Head of caudate nucleus (tissue), 42 donors: Measurements from ENCODE around the gene PDXDC1.
"Not testable (repeated sequence)": the region's sequence is repeated elsewhere in the genome, so short reads cannot be mapped to it uniquely, and the experiment has no call there.

ENCODE experiments used
- DNase-seq, 42 donors: peaks; one replicate each; pipeline versions ENCODE4 v3.0.0 to v3.0.0-alpha.2; 2020 to 2021; ENCODE audit warnings: mixed read lengths in 7 of 42
- intact Hi-C: fragments of 100-400 bp; cut with DNase I; formaldehyde crosslinking; loops from one replicate; pipeline ENCODE4 v1.15.0; 2022

PDXDC1 gene

DNA sequence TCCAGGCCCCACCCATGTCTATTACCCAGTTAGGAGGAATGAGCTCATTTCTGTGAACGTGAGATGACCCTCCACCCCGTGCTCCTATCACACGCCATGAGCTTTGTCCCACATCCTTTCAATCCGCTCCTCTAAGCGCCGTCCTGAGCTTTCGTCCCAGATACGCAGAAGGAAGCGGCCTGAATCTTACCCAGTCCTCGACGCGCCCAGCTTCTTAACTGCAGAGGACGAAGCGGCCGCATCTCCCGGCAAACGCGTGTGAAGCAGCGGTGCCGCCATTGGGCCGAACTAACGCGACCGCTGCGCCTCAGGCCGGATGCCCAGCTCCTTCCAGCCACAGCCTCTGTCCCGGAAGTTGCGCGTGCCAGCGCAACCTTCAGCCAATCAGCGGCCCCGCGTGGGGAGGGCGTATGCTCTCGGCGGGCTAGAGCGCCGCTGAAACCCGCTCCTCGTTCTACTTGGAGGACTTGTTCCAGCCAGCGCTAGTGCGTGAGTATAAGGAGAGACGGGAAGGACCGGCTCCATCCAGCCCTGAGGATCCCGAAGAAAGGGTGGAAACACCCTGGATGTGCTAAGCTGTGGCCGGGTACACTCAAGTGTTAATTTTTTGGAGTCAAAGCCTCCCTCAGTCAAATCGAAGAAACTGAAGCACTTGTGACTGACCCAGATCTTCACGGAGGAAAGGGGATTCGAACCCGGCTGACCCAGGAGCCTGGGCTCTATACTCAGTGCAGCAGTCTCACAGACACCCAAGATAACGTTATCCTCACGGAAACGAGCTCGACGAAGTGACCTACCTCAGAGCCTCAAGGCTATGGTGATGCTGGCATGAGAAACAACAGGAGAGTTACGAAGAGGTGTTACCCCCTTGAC lies 119.4 kb downstream of the PDXDC1 start, which contains the start of gene RRN3:
Gene RRN3 (minus strand): TSS at position 318 of the 873 bp plus-strand sequence. CDS start 39 bp downstream, at position 279.
- DNase-seq: peak; percentile 87 to 97 (median 94)
- intact Hi-C loops: not testable (repeated sequence)

DNA sequence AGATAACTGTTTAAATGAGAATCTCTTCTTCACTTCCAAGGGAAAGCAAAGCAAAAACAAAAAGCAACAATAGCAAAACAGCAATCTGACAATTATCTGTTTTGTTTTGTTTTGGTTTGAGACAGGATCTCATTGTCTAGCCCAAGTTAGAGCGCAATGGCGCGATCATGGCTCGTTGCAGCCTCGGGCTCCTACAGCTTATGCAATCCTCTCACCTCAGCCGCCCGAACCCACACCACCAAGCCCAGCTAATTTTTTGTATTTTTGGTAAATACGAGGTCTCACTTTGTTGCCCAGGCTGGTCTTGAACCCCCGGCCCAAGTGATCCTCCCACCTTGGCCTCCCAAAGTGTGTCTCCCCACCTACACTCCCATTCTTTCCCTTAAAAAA lies 121.8 kb downstream of the PDXDC1 start:
- DNase-seq, intact Hi-C loops: not testable (repeated sequence)

DNA sequence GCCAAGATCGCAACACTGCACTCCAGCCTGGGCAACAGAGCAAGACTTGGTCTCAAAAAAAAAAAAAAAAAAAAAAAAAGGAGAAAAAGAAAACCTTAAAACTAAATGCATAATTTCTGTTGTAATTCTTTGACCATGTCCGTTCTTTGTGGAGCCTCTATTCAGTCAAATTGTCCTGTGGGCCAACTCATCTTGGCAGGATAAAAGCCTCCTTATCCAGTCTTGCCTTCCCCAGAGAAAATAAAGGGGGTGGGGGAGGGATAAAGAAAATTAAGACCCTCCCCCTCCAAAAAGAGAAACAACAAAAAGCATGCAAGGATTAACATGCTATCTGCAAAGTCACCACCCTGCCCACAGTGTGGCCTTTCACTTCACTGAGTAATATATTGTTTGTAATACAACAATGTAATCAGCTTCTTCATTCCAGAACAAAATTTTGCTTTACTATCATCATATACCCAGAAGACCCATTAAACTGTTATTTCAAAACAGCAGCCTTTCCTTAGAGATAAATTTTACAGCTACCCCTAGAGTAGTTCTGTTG lies 124.6 kb downstream of the PDXDC1 start:
- intact Hi-C loops, DNase-seq: not testable (repeated sequence)

DNA sequence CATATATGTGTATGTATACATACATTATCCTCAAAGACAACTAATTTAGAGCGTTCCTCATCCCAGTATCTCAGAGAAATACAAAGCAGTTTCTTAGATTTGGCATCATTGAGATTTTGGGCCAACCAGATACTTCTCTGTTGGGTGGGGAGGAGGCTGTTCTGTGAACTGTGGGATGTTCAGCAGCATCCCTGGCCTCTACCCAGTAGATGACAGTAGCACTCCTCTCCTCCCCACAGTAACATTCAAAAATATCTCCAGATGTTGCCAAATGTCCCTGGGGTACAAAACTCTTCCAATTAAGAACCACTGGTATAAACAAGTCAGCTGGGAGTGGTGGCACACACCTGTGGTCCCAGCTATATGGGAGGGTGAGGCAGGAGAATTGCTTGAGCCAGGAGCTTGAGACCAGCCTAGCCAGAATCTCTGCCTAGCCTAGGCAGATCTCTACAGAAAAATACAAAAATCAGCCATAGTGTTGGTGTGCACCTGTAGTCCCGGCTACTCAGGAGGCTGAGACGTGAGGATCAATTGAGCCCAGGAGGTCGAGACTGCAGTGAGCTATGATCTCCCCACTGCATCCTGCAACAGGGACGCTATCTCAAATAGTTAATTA lies 125.7 kb downstream of the PDXDC1 start:
- intact Hi-C loops, DNase-seq: not testable (repeated sequence)

DNA sequence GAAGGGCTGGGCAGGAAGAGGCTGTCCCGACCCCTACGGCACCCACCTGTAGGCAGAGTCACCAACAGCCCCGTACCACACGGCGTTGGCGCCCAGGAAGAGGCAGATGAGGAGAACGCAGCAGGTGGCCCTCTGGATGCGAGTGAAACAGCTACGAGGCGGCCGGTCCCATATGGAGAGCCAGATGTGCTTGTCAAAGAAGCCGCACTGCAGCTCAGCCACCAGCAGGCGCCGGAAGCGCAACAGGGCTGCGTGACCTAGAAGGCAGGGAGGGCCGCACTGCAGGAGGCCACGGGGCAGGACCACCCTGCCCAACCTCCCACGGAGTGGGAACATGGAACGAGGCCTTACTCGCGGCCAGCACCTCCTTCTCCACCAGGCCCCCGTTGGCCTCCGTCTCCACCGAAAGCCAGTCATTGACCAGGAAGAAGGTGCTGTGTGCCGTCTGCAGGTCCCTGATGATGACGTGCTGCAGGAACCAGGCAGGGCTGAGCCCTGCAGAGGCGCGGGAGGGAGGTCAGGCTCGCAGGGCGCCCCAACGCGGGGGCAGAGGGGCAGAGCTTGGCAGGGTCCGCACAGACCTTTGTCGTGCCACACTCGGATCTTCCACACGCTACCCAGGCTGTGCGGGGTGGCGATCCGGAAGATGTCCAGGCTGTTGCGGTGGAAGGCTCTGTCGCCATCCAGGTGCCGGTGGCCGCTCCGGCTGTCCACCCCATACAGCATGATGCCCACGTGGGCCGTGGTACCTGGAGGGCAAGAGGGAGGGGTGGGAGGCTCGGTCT lies 153.0 kb downstream of the PDXDC1 start:
- intact Hi-C loops, DNase-seq: not testable (repeated sequence)

DNA sequence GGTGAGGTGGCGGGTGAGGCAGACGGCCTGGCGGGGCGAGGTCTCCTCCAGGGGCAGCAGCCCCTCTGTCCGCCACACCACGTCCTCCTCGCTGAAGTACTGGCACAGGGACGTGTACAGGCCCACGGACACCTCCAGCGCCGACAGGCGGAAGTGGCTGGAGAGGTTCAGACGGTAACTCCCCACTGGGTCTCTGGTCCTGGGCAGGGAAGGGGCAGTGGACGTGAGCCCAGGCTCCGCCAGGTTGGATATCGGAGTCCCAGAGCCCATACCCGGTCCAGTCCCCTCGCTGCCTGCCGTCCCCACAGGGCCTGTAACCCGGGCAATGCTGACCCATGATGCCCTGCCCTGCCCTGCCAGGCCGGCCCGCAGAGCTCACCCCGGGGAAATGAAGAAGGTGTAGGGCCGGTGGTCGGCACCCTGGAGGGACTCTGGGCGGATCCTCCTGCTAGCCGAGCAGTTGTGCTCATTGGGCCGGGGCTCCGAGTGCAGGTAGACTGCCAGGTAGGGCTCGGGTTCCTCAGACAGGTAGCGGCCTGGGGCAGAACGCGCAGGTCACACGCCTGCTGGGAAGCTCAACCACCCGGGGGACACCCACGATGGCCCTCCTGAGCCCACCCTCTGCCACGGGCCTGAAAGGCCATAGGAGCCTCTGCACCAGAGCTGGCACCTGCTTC lies 155.6 kb downstream of the PDXDC1 start:
- DNase-seq, intact Hi-C loops: not testable (repeated sequence)

DNA sequence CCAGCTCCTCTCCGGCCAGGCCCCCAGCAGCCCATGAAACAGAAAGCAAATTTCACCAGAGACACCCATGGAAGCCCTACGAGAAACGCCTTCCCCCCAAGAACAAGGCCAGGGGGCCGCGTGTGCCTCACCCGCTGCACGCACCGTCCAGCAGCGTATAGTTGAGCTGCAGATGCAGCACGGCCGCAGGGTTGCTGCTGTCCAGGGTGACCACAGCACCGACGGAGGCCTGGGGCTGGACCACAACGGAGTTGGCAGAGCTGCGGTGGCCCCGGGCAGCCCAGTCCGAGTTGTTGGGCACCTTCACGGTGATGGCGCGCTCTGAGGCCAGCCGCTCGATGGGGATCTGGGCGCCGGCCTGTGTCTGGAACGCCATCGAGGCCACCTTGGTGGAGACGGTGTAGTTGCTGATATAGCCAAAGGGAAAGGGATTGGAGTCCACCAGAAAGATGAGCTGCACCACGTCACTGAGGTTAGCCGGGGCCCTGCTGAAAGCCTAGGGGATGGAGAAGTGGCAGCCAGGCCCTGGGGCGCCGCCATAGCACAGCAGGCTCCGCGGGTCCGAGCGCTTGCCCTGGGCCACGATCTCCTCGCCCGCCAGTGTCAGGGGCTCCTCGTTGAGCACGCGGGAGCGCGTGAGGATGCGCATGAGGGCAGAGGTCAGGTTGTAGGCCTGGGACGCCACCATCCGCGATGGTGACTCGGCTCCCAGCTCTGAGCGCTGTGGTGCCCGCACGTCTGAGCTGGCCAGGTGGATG lies 156.3 kb downstream of the PDXDC1 start:
- DNase-seq, intact Hi-C loops: not testable (repeated sequence)

DNA sequence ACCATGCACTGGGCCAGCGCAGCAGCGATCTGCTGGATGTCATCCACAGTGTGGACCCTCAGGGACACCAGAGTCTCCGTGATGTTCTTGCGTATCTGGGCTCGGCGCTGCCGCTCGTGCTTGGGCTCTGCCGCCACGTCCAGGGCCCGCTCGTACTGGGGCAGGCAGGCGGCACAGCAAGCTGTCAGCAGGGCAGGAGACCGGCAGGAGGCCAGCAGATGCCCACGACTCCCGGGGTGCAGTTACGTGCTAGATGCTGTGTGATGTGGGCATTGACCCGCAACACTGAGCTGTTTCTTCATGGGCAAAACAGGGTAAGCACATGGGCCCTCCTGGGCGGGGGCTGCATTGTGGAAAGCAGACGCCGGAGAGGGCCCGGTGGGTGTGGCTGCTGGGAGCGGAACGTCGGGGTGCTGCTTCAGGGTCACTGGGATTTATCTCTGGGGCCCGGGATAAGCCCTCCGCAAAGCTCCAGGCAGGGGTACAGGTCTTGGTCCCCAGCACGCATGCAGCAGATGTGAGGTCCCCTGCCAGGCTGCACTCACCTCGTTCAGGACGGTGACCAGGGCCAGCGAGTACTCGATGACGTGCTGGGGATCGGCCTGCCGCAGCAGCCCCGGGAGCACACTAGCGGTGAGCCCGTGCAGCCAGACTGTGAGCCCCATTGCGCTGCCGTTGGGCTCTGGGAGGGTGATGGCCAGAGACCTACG lies 158.0 kb downstream of the PDXDC1 start:
- DNase-seq, intact Hi-C loops: not testable (repeated sequence)

DNA sequence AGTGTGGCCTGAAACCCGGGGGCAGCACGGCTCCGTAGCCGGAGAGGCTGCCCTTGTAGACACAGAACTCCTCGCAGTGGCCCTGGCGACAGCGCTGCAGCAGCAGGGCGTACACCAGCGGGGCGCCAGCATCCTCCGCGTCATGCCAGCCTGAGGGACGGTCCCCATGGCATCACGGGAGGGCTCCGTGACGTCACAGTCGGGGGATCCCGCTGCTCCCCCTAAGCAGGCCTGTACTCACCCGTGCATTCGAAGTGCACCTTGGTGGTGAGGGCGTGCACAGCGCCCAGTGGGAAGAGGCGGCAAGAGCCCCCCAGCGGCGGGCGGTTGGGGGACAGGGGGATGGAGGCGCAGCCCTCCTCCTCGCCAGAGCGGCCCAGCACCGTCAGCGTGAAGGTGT lies 158.7 kb downstream of the PDXDC1 start:
- DNase-seq: not testable (repeated sequence)

DNA sequence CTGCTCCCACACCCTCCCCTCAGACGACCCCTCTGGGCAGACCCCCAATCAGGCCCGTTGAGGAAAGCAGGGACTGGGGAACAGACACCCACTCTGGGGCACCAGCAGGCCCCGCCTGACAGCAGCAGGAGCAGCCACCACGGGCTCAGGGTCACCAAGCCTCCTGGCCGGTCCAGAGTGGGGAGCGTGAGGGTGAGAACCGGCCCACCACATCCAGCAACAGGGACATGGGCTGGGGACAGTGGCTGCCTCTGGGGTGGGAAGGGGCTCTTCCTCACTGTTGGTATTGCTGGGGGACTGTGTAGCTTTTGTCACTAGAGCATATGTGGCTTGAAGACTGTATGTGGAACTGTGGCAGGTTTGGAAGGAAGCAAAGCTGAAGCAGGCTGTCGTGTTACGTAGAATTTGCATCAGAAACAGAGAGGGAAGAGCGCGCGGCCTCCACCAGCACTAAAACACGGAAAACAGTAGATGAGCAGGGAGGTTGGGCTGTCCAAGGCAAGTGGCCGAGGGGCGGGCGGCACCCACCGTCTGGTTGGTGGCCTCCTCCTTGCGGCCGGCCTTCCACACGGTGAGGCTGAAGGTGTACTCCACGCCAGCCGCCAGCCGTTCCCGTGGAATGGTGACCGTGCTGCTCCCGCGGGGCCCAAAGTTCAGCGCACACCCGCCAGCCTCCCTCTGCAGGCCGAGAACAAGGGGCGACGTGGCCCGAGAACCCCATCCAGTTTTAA lies 160.1 kb downstream of the PDXDC1 start:
- DNase-seq, intact Hi-C loops: not testable (repeated sequence)

More for the DNA sequence above, 158.7 kb downstream of the PDXDC1 start:
- intact Hi-C loops: not testable (repeated sequence)

DNA sequence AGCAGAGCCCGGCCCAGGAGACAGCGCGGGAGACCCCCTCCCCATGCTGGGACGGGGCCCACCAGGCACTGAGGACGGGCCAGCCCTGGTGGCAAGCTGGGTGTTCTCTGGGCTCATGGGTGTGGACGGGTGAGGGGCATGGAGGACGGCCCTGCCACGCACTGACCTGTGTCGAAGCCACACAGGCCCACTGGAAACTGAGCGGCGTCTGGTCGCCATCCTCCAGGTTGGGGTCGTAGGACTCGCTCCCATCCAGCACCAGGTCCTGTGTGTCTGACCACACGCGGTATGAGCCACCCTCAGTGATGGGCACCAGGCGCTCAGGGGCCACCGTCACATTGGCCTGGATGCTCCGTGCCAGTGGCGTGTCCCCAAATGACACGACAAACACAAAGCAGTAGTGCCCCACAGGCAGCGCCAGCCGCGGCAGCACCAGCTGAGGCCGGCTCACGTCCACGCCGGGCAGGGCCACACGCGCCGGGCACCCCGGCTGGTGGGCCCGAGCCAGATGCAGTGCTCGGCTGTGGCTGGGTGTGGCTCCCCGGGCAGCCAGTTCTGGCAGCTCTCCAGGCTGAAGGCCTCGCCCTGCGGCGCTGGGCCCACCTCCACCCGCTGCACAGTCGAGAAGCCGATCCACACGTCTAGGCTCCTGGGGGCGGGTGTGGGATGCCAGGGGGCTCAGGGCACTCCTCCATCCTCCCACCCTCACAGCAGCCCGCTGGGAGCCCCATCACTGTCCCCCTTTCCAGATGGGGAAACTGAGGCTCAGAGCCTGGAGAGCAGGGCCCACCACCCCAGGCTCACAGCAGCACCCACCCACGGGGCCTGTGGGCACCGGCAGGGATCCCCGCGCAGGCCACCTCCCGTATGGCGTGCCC lies 160.9 kb downstream of the PDXDC1 start:
- intact Hi-C loops, DNase-seq: not testable (repeated sequence)

DNA sequence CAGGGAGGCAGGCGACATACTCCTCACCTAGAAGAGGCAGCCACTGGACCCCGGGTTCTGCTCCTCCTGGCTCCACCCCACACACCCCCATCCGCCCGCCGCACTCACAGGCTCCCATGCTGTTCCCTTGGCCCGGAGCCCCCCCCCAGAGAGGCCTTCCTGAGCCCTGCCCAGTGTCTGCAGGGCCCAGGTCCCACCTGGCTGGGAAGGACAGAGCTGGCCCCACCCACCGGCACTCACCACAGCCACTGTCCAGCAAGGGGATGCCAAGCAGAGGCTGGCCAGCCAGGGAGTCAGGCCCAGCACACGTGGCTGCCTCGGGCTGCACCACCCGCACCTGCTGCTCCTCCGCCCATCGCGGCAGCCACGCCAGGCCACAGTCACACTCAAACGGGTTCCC lies 162.7 kb downstream of the PDXDC1 start:
- intact Hi-C loops, DNase-seq: not testable (repeated sequence)

DNA sequence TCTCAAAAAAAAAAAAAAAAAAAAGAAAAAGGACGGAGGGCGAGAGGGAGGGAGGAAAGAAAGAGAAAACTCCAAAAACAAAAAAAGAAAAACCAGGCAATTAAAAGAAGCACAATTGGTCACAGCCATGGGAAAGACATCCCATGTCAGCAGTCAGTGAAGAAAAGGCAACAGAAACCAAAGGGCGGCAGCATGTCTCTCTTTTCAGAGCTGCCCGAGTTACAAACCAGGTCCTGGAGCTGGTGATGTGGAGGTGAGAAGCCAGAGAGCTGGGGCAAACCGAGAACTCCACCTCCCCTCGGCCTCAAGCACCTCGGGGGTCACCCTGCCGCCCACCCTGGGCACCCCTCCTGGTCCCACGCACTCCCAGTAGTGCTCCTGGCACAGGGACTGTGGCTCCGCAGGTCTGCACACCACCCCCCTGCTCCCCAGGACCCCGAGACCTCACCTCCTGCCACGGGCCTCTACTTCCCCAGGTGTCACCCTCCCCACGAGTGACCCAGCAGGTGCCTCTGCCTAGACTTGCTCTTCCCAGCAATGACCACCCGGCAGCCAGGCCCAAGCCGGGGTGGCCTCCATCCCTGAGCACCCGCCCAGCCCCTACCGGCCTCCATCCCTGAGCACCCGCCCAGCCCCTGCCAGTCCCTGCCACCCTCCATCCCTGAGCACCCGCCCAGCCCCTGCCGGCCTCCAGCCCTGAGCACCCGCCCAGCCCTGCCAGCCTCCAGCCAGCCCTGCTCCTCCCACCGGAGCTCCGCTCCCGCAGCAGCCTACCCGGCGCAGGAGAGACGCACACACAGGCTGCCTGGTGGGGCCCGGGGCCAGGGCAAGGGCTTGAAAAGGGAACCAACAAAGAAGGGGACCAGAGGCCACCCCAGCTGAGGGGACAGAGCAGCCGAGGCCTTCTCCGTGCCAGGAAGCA lies 165.9 kb downstream of the PDXDC1 start:
- intact Hi-C loops: not testable (repeated sequence)

DNA sequence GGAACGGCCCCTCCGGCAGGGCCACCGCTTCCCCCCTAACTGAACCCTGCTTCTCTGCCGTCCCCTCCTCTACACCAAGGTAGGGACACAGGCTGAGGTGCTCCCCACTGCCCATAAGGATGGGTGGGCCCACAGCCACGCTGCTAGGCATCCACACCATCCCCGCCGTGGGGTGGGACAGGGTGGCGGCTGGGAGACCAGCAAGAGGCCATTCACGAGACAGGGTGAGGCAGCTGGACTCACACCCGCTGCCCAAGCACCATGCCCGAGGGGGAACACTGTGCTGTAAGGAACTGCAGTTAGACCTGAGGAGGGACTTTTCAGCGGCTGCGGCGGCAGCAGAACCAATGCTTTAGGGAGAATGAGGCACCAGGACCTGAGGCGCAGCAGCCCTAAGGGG lies 166.8 kb downstream of the PDXDC1 start:
- intact Hi-C loops: no loop called here
- peak in 1 of 42 donors; percentile 5 for DNase-seq

More for the DNA sequence above, 165.9 kb downstream of the PDXDC1 start:
- peak in 20 of 42 donors; percentile 5 to 60 (median 34) for DNase-seq
